HepG2 (cell line): Measurements from ENCODE around the gene ATPAF2. TPM values are rescaled to one million over a fixed set of nuclear protein-coding genes. Genes with fewer than 3 reads are reported as not detected.

Source experiments
- ELF3 ChIP-seq: IDR thresholded peaks from 2 replicates; pipeline ENCODE4 v1.6.1; 2016; ENCODE audit warnings: missing genetic modification reagents, missing compliant biosample characterization
- ESRRA ChIP-seq: sonication (generic); formaldehyde crosslinking; IDR thresholded peaks from 2 replicates; pipeline ENCODE4 v1.5.1; 2020; ENCODE audit warnings: mild to moderate bottlenecking, low read depth, missing genetic modification reagents
- ISL2 ChIP-seq: sonication (generic); formaldehyde crosslinking; IDR thresholded peaks from 2 replicates; pipeline ENCODE4 v1.5.0; 2020; ENCODE audit warnings: missing genetic modification reagents
- KLF13 ChIP-seq: sonication (generic); formaldehyde crosslinking; IDR thresholded peaks from 2 replicates; pipeline ENCODE4 v1.4.0; 2020; ENCODE audit warnings: mild to moderate bottlenecking, missing genetic modification reagents
- KLF9 ChIP-seq: IDR thresholded peaks from 2 replicates; pipeline ENCODE4 v1.6.1; 2016; ENCODE audit warnings: low read depth
- MEIS1 ChIP-seq: sonication (generic); formaldehyde crosslinking; IDR thresholded peaks from 2 replicates; pipeline ENCODE4 v1.9.0; 2021; ENCODE audit warnings: mild to moderate bottlenecking, missing genetic modification reagents, moderate library complexity, borderline replicate concordance
- MIER3 ChIP-seq: IDR thresholded peaks from 2 replicates; pipeline ENCODE4 v1.6.1; 2016; ENCODE audit warnings: missing compliant biosample characterization, borderline replicate concordance
- MYC ChIP-seq: sonication (generic); formaldehyde crosslinking; IDR thresholded peaks from 2 replicates; pipeline ENCODE4 v1.9.0; 2021; ENCODE audit warnings: missing genetic modification reagents, borderline replicate concordance
- NFYC ChIP-seq: IDR thresholded peaks from 2 replicates; pipeline ENCODE4 v1.6.1; 2016; ENCODE audit warnings: missing genetic modification reagents, missing compliant biosample characterization
- RBAK ChIP-seq: sonication (generic); formaldehyde crosslinking; IDR thresholded peaks from 2 replicates; pipeline ENCODE4 v1.5.1; 2020; ENCODE audit warnings: mild to moderate bottlenecking, missing genetic modification reagents
- RBM22 ChIP-seq: fragments of 200-400 bp; formaldehyde crosslinking; optimal IDR thresholded peaks from 2 replicates; pipeline ENCODE3; 2017; ENCODE audit warnings: mild to moderate bottlenecking, low read length, moderate library complexity
- RFXANK ChIP-seq: IDR thresholded peaks from 2 replicates; pipeline ENCODE4 v1.6.1; 2016
- ZBED4 ChIP-seq: sonication (generic); formaldehyde crosslinking; IDR thresholded peaks from 2 replicates; pipeline ENCODE4 v1.4.0; 2020; ENCODE audit warnings: missing genetic modification reagents, borderline replicate concordance
- ZNF20 ChIP-seq: sonication (generic); formaldehyde crosslinking; IDR thresholded peaks from 2 replicates; pipeline ENCODE4 v1.4.0; 2020; ENCODE audit warnings: mild to moderate bottlenecking, moderate library complexity, missing genetic modification reagents
- ZNF251 ChIP-seq: sonication (generic); formaldehyde crosslinking; IDR thresholded peaks from 2 replicates; pipeline ENCODE4 v1.9.0; 2021; ENCODE audit warnings: mild to moderate bottlenecking, missing genetic modification reagents
- ZNF660 ChIP-seq: sonication (generic); formaldehyde crosslinking; IDR thresholded peaks from 2 replicates; pipeline ENCODE4 v1.5.1; 2020; ENCODE audit warnings: mild to moderate bottlenecking, low read depth, missing genetic modification reagents, borderline replicate concordance
- ZNF704 ChIP-seq: sonication (generic); formaldehyde crosslinking; IDR thresholded peaks from 2 replicates; pipeline ENCODE4 v1.8.1; 2023; ENCODE audit warnings: mild to moderate bottlenecking, inconsistent platforms, moderate library complexity, missing genetic modification reagents, borderline replicate concordance
- ZNF75D ChIP-seq: sonication (generic); formaldehyde crosslinking; IDR thresholded peaks from 2 replicates; pipeline ENCODE4 v1.8.1; 2023; ENCODE audit warnings: missing genetic modification reagents, mild to moderate bottlenecking, borderline replicate concordance
- ZNF773 ChIP-seq: sonication (generic); formaldehyde crosslinking; IDR thresholded peaks from 2 replicates; pipeline ENCODE4 v1.4.0; 2020; ENCODE audit warnings: missing genetic modification reagents, borderline replicate concordance
- ZNF775 ChIP-seq: sonication (generic); formaldehyde crosslinking; IDR thresholded peaks from 2 replicates; pipeline ENCODE4 v1.4.0; 2020; ENCODE audit warnings: missing genetic modification reagents, mild to moderate bottlenecking, moderate library complexity, borderline replicate concordance
- ZNF776 ChIP-seq: sonication (generic); formaldehyde crosslinking; IDR thresholded peaks from 2 replicates; pipeline ENCODE4 v1.4.0; 2020; ENCODE audit warnings: mild to moderate bottlenecking, missing genetic modification reagents
- ZNF800 ChIP-seq: sonication (generic); formaldehyde crosslinking; IDR thresholded peaks from 2 replicates; pipeline ENCODE4 v1.4.0; 2020; ENCODE audit warnings: missing genetic modification reagents
- polyA plus RNA-seq, 8 experiments: library from polyadenylated mRNA; depleted of rRNA in 3 of 8; stranded (reverse) in 7 of 8; unstranded in 1 of 8; fragments of >200 nt; fragmentation: Illumina TruSeq in 4 of 8; extraction: Trizol in 4 of 8; gene quantifications; 2 replicates each; pipeline versions ENCODE4 v1.2.1 to v1.2.3, GENCODE V29; 2011 to 2016; ENCODE audit warnings: low read depth in 4 of 8, missing spikeins in 1 of 8, mixed read lengths in 1 of 8; ENCODE audit not compliant: insufficient read depth in 1 of 8
- total RNA-seq, 5 experiments: library from RNA; depleted of rRNA; stranded (reverse); fragments of >200 nt; fragmentation: Illumina TruSeq; extraction: Trizol; gene quantifications; 2 replicates each; pipeline ENCODE4 v1.2.3, GENCODE V29; 2016; ENCODE audit warnings: low read depth in 1 of 5

ATPAF2 gene
- total and polyA plus RNA-seq, 2 of the 13 experiments (the other 11 are each of a cell fraction or from before 2014, with no cell fraction given), result 15.0 to 16.5 TPM

- TF ChIP-seq ZBED4 (peak; percentile 99), ELF3 (CRISPR knock-in tag) (peak; percentile 81; the same call in 1 of the 2 replicates), KLF9 (CRISPR knock-in tag) (peak; percentile 94), MEIS1 (CRISPR knock-in tag) (peak; percentile 96), ESRRA (CRISPR knock-in tag) (peak; percentile 88), RFXANK (CRISPR knock-in tag) (0 out of 2 replicates have a peak, but pooled peaks have one; percentile 73), ZNF775 (CRISPR knock-in tag) (peak; percentile 54; the same call in 1 of the 2 replicates), NFYC (peak; percentile 47; the same call in 1 of the 2 replicates), ZNF776 (CRISPR knock-in tag) (no peak), ZNF773 (CRISPR knock-in tag) (no peak), ZNF704 (CRISPR knock-in tag) (0 out of 2 replicates have a peak, but pooled peaks have one; percentile 46), ZNF251 (CRISPR knock-in tag) (no peak), RBAK (0 out of 2 replicates have a peak, but pooled peaks have one; percentile 27), MYC (CRISPR knock-in tag) (peak; percentile 97), MIER3 (peak; percentile 98), RBM22 (peak; percentile 48), KLF13 (CRISPR knock-in tag) (no peak), ZNF75D (CRISPR knock-in tag) (no peak), ZNF800 (CRISPR knock-in tag) (peak; percentile 77), ISL2 (CRISPR knock-in tag) (peak; percentile 89), ZNF20 (CRISPR knock-in tag) (no peak), ZNF660 (CRISPR knock-in tag) (no peak)
These were observed 48.9 kb upstream of the ATPAF2 start, which contains the start of gene DRG2 (continued) for GRCh38 chr17:18087610-18088491.
